Thoracic aorta (tissue), 2 donors: ENCODE measurements around the gene CHST15. TPM values are rescaled to one million over a fixed set of nuclear protein-coding genes. Genes with fewer than 3 reads are reported as not detected.
"Not testable (repeated sequence)": the region's sequence is repeated elsewhere in the genome, so short reads cannot be mapped to it uniquely, and the experiment has no call there.

Experiments
- ATAC-seq: fragments of 150-250 bp; one replicate; pipeline ENCODE4 v1.8.0; 2017; ENCODE audit warnings: low read depth; ENCODE audit not compliant: insufficient number of reproducible peaks, low FRiP score
- DNase-seq: peaks from one replicate; pipeline ENCODE4 v3.0.0-alpha.2; 2020; ENCODE audit warnings: low spot score
- H3K27ac ChIP-seq, 2 donors: fragments of 200-600 bp; sonication (generic); 1 replicate in 1 of 2; 2 replicates in 1 of 2; pipeline ENCODE4 v1.5.1; 2016; ENCODE audit warnings: mild to moderate bottlenecking in 2 of 2, moderate library complexity in 2 of 2
- H3K27me3 ChIP-seq: fragments of 200-600 bp; sonication (generic); replicated peaks from 2 replicates; pipeline ENCODE4 v1.6.0; 2016; ENCODE audit warnings: mild to moderate bottlenecking; ENCODE audit not compliant: insufficient read depth
- H3K36me3 ChIP-seq: fragments of 200-600 bp; sonication (generic); one replicate; pipeline ENCODE4 v1.5.1; 2016
- H3K4me1 ChIP-seq, 2 donors: fragments of 200-600 bp; sonication (generic); 1 replicate in 1 of 2; 2 replicates in 1 of 2; pipeline versions ENCODE4 v1.5.1 to v1.6.0; 2016; ENCODE audit warnings: low read depth in 2 of 2, mild to moderate bottlenecking in 1 of 2; ENCODE audit not compliant: control insufficient read depth in 1 of 2
- H3K4me3 ChIP-seq: fragments of 200-600 bp; sonication (generic); 2 replicates; pipeline ENCODE4 v1.5.1; 2016; ENCODE audit warnings: mild to moderate bottlenecking
- H3K9me3 ChIP-seq: fragments of 200-600 bp; sonication (generic); 2 replicates; pipeline ENCODE4 v1.5.1; 2016
- total RNA-seq, 2 donors: library from RNA; depleted of rRNA; stranded (reverse); fragments of >200 nt; gene quantifications; one replicate each; pipeline versions ENCODE4 v1.1.0 to v1.2.3, GENCODE V29; 2016
- TF ChIP-seq, protein P1 (sequence below): fragments of 200-600 bp; sonication (generic); IDR thresholded peaks from one replicate; pipeline ENCODE4 v1.5.1; 2019; ENCODE audit warnings: antibody characterized with exemption

The CHST15 gene
- total RNA-seq, 2 donors from 2014 or later = 31.9 to 34.0 TPM

DNA sequence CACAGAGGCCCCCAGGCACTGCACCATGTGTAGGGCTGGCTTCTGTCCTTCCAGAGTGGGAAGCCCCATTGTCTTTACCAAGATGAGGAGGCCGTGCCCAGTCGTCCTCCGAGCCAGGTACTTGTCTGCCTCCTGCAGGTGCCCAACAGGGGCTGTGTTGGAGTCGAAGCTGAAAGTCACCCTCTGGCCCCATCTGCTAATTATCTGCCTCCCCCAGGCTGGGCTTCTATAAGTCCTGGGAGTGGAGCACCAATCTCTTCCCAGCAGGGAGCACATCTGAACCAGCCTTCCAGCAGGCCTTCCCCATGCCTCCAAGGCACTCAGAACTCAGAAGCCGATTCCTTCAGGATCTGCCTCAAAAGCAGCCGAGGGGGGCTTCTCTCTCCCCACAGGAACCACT lies 11.6 kb upstream of the CHST15 start:
- TF ChIP-seq, protein P1, sequence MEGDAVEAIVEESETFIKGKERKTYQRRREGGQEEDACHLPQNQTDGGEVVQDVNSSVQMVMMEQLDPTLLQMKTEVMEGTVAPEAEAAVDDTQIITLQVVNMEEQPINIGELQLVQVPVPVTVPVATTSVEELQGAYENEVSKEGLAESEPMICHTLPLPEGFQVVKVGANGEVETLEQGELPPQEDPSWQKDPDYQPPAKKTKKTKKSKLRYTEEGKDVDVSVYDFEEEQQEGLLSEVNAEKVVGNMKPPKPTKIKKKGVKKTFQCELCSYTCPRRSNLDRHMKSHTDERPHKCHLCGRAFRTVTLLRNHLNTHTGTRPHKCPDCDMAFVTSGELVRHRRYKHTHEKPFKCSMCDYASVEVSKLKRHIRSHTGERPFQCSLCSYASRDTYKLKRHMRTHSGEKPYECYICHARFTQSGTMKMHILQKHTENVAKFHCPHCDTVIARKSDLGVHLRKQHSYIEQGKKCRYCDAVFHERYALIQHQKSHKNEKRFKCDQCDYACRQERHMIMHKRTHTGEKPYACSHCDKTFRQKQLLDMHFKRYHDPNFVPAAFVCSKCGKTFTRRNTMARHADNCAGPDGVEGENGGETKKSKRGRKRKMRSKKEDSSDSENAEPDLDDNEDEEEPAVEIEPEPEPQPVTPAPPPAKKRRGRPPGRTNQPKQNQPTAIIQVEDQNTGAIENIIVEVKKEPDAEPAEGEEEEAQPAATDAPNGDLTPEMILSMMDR = no peak
- ATAC-seq = no peak
- H3K27ac ChIP-seq = peak overlapping the region; percentile 14 to 46

DNA sequence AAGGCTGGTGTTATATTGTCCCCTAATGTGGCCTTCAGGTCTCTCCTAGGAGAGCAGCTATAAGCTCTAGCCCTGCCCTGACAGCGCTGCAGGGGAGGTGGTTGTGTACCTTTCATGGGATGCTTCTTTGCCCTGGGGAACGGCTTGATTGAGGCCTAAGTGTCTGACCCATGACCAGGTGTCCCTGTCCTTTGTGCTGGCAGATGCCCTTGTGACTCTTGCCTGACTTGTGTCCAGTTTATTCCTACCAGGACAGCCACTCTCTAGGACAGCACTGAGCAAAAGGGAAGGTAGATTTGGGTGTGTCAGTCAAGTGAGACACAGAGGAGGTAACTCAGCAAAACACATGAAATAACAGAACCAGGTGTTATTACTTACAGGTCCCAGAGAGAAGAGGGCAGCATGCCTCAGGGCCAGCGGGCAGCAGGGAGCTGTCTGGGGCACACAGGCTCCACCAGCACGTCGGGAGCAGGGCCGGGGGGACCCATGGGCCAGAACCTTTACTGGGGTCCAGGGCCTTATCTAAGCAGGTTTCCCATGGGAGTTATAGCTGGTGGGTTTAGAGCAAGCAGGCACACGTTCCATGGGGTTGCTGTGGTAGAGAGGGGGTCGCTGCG lies 10.7 kb upstream of the CHST15 start:
- H3K9me3 ChIP-seq = no peaks in the 10 kb centered on the region
- H3K27me3 ChIP-seq = no peaks in the 10 kb centered on the region
- TF ChIP-seq, protein P1 = no peak
- no peak for ATAC-seq
- peaks cover 6 to 19% of the 10 kb centered on the region in 2 donors for H3K4me1 ChIP-seq
- no peak overlapping the region for H3K27ac ChIP-seq
- DNase-seq = no peak
- H3K36me3 ChIP-seq = no peaks in the 10 kb centered on the region
- no peak overlapping the region for H3K4me3 ChIP-seq

More for the DNA sequence above, 11.6 kb upstream of the CHST15 start:
- H3K4me1 ChIP-seq = peaks cover 6 to 19% of the 10 kb centered on the region in 2 donors
- no peaks in the 10 kb centered on the region for H3K9me3 ChIP-seq
- H3K36me3 ChIP-seq = no peaks in the 10 kb centered on the region
- no peaks in the 10 kb centered on the region for H3K27me3 ChIP-seq
- no peak for DNase-seq
- no peak overlapping the region for H3K4me3 ChIP-seq

DNA sequence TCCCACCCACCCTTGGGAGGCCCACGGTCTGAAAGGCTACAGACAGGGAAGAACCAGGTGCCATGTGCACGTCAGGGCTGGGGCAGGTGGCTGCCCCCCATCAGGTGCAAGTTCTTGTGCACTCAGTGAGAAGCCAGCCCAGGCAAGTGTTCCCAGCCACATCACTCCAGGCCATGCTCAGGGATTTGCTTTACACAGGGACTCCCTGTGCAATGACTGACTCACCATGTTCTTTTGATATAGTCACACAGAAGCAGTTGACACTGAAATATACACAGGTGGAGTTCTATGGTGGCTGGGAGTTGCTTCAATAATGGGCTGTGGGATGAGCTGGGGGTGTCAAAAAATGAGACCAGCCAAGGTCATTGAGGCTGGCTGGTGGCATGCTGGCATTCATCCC lies 8.0 kb upstream of the CHST15 start:
- ATAC-seq = no peak
- no peak for DNase-seq
- no peaks in the 10 kb centered on the region for H3K36me3 ChIP-seq
- H3K9me3 ChIP-seq = no peaks in the 10 kb centered on the region
- H3K4me3 ChIP-seq = no peak overlapping the region
- H3K4me1 ChIP-seq = peaks cover 6 to 11% of the 10 kb centered on the region in 2 donors
- H3K27ac ChIP-seq = no peak overlapping the region
- TF ChIP-seq, protein P1 = no peak
- H3K27me3 ChIP-seq = no peaks in the 10 kb centered on the region

DNA sequence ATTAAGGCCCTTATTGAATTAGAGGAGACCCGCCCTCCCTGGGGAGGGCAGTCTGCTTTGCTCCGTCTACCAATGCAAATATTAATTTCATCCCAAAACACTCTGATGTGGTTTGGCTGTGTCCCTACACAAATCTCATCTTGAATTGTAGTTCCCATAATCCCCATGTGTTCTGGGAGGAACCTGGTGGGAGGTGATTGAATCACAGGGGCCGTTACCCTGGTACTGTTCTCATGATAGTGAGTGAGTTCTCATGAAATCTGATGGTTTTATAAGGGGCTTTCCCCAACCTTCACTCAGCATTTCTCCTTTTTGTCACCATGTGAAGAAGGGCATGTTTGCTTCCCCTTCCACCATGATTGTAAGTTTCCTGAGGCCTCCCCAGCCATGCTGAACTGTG lies 7.3 kb upstream of the CHST15 start:
- H3K27me3 ChIP-seq, H3K36me3 ChIP-seq, H3K27ac ChIP-seq, DNase-seq, H3K9me3 ChIP-seq, H3K4me3 ChIP-seq, H3K4me1 ChIP-seq, ATAC-seq: not testable (repeated sequence)

GRCh38 chr10:124100124-124100523 lies 6.7 kb upstream of the CHST15 start:
- H3K36me3 ChIP-seq = no peaks in the 10 kb centered on the region
- peaks cover 0 to under 1% of the 10 kb centered on the region in 2 donors for H3K4me1 ChIP-seq
- no peaks in the 10 kb centered on the region for H3K27me3 ChIP-seq
- H3K9me3 ChIP-seq = no peaks in the 10 kb centered on the region
- DNase-seq (no peak), ATAC-seq (no peak)
- H3K27ac ChIP-seq = no peak overlapping the region
- no peak overlapping the region for H3K4me3 ChIP-seq
- TF ChIP-seq, protein P1 = no peak

- Histone ChIP-seq H3K9me3 (no peaks in the 10 kb centered on the region), H3K36me3 (no peaks in the 10 kb centered on the region), H3K27ac (no peak overlapping the region), H3K27me3 (no peaks in the 10 kb centered on the region), H3K4me3 (no peak overlapping the region), H3K4me1 (peaks cover 2 to 3% of the 10 kb centered on the region in 2 donors)
- DNase-seq (no peak), ATAC-seq (no peak)
- TF ChIP-seq, protein P1 = no peak
Observed at GRCh38 chr10:124099604-124100003, 6.2 kb upstream of the CHST15 start.
